Chondrocyte (in vitro differentiated cells): ENCODE results near the gene ZFYVE1. TPM values are rescaled to one million over a fixed set of nuclear protein-coding genes. Genes with fewer than 3 reads are reported as not detected.
"Not testable (repeated sequence)": the region's sequence is repeated elsewhere in the genome, so short reads cannot be mapped to it uniquely, and the experiment has no call there.

Source experiments
- DNase-seq: peaks from one replicate; pipeline ENCODE4 v3.0.0; 2021; ENCODE audit warnings: mixed read lengths, low spot score
- H3K27ac Mint-ChIP-seq: one replicate; pipeline ENCODE4 v1.8.0; 2021; ENCODE audit warnings: mild to moderate bottlenecking, moderate library complexity, mixed read lengths; ENCODE audit not compliant: unreplicated experiment
- H3K27me3 Mint-ChIP-seq: 2 replicates; pipeline ENCODE4 v1.8.0; 2021; ENCODE audit warnings: low read depth, mixed read lengths
- H3K36me3 Mint-ChIP-seq: 2 replicates; pipeline ENCODE4 v1.8.0; 2021; ENCODE audit warnings: low read depth, mixed read lengths
- H3K4me1 Mint-ChIP-seq: 2 replicates; pipeline ENCODE4 v1.8.0; 2021; ENCODE audit warnings: low read depth, mild to moderate bottlenecking, mixed read lengths
- H3K4me3 Mint-ChIP-seq: one replicate; pipeline ENCODE4 v1.8.0; 2021; ENCODE audit warnings: mild to moderate bottlenecking, moderate library complexity, mixed read lengths; ENCODE audit not compliant: unreplicated experiment
- H3K9me3 Mint-ChIP-seq: 2 replicates; pipeline ENCODE4 v1.8.0; 2021; ENCODE audit warnings: low read depth, mixed read lengths
- CTCF ChIP-seq: fragments of 200-600 bp; sonication (generic); IDR thresholded peaks from 2 replicates; pipeline ENCODE4 v1.5.0; 2021; ENCODE audit warnings: antibody characterized with exemption, mild to moderate bottlenecking, moderate library complexity
- total RNA-seq: library from RNA; stranded (reverse); gene quantifications from 3 replicates; pipeline ENCODE4 v1.2.1, GENCODE V29; 2021

Gene ZFYVE1
- total RNA-seq, 1 donor from 2014 or later, result 26.4 TPM

- H3K9me3 Mint-ChIP-seq, result no peaks in the 10 kb centered on the region
- H3K36me3 Mint-ChIP-seq, result peaks cover 40% of the 10 kb centered on the region
- TF ChIP-seq CTCF, result no peak
Measured at GRCh38 chr14:72958548-72958947, 68.4 kb downstream of the ZFYVE1 start.

GRCh38 chr14:72957213-72957612 lies 69.7 kb downstream of the ZFYVE1 start:
- TF ChIP-seq CTCF, result no peak
- H3K36me3 Mint-ChIP-seq, result peaks cover 41% of the 10 kb centered on the region
- no peak overlapping the region for H3K4me3 Mint-ChIP-seq
- H3K4me1 Mint-ChIP-seq, result peaks cover 12% of the 10 kb centered on the region
- no peaks in the 10 kb centered on the region for H3K9me3 Mint-ChIP-seq
- DNase-seq, result no peak
- H3K27ac Mint-ChIP-seq, result no peak overlapping the region
- H3K27me3 Mint-ChIP-seq, result no peaks in the 10 kb centered on the region

More at GRCh38 chr14:72958548-72958947, 68.4 kb downstream of the ZFYVE1 start:
- no peaks in the 10 kb centered on the region for H3K27me3 Mint-ChIP-seq
- peaks cover 14% of the 10 kb centered on the region for H3K4me1 Mint-ChIP-seq
- no peak overlapping the region for H3K27ac Mint-ChIP-seq
- no peak for DNase-seq
- no peak overlapping the region for H3K4me3 Mint-ChIP-seq

GRCh38 chr14:72956741-72957140 lies 70.2 kb downstream of the ZFYVE1 start:
- peaks cover 45% of the 10 kb centered on the region for H3K36me3 Mint-ChIP-seq
- H3K9me3 Mint-ChIP-seq, H3K27me3 Mint-ChIP-seq, DNase-seq, H3K27ac Mint-ChIP-seq, H3K4me3 Mint-ChIP-seq, H3K4me1 Mint-ChIP-seq: not testable (repeated sequence)

- Mint-ChIP-seq H3K36me3 (peaks cover 33% of the 10 kb centered on the region), H3K27ac (no peak overlapping the region), H3K4me1 (no peaks in the 10 kb centered on the region), H3K4me3 (no peak overlapping the region), H3K27me3 (no peaks in the 10 kb centered on the region), H3K9me3 (no peaks in the 10 kb centered on the region)
- no peak for DNase-seq
- TF ChIP-seq CTCF, result no peak
Measured at GRCh38 chr14:72952171-72952570, 74.7 kb downstream of the ZFYVE1 start.

- H3K4me1 Mint-ChIP-seq, result no peaks in the 10 kb centered on the region
- peak; percentile 93 for TF ChIP-seq CTCF
- peaks cover 22% of the 10 kb centered on the region for H3K36me3 Mint-ChIP-seq
- no peaks in the 10 kb centered on the region for H3K27me3 Mint-ChIP-seq
- no peak for DNase-seq
- no peak overlapping the region for H3K4me3 Mint-ChIP-seq
- H3K9me3 Mint-ChIP-seq, result no peaks in the 10 kb centered on the region
- no peak overlapping the region for H3K27ac Mint-ChIP-seq
Measured at GRCh38 chr14:72948481-72949138, 78.3 kb downstream of the ZFYVE1 start.
